GM21825 (cell line): ENCODE measurements around the gene AIM2.
"Not testable (repeated sequence)": the region's sequence is repeated elsewhere in the genome, so short reads cannot be mapped to it uniquely, and the experiment has no call there.

Experiments used
- ATAC-seq: cut with Tn5 transposase; IDR thresholded peaks from one replicate; pipeline ENCODE4 v1.9.1; 2021; ENCODE audit warnings: mild to moderate bottlenecking, moderate library complexity; ENCODE audit not compliant: unreplicated experiment

The AIM2 gene

DNA sequence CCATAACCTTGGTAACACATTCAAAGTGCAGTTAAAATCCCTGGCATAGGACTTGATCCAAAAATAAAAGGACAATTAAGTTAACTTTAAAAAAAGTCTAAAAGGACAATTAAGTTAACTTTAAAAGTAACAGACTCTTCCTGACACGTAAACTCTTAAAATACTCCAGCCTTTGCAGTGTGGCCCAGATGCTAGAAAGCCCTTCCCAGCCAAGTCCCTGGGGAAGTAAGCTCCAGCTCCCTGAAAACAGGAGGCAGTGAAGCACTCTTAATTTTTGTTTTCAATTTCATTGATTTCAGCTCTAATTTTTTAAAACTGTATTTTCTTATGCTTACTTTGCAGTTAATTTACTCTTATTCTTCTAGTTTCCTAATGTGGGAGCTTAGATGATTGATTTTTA is 5.1 kb upstream of the AIM2 start:
- no peak for ATAC-seq

DNA sequence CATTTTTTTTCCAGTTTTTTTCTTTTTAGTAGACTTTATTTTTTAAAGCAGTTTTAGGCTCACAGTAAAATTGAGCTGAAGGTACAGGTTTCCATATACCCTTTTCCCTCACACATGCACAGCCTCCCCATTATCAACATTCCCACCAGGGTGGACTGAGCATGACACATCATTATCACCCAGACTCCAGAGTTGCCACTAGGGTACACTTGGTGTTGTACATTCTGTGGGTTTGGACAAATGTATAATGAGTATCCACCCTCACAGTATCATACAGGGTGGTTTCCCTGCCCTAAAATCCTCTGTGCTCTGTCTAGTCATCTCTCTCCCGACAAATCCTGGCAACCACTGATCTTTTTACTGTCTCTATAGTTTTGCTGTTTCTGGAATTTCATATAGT is 3.0 kb upstream of the AIM2 start:
- no peak for ATAC-seq

DNA sequence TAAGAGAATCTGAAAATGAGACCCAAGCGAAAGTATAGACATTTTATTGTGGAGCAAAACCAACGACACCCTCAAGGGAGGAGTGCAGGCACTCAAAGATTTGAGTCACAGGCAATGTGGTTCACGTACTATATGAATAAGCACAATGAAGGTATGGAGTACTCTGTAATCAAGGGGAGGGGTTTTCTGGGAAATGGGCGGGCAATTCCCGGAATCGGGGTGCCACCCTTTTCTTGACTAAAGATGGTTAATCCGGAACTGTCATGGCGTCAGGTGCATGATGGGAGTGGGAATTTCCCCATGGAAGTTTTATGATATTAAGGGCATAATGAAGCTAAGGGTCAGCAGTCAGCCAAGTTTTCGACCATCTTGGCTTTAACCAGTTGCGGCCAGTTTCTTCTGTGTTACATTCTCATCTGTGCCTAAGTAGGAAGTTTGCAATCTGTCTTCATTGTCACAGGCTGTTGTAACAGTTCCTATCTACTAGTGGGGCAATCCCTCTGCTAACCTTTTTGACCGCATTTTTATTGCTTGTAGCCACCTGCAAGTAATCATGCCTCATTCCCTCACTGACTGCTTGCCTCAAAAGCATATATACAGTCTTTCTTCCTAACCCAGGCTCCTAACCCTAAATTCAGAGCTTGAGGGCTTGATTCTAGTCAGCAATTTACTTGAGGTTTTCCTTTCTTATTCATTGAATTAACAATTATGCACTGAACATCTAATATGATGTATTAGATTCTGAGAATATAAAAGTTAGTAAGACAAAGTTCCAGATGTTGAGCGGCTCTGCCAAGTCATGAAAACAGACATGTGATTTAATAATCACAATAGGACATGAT is 775 bp upstream of the AIM2 start:
- ATAC-seq = peak; percentile 64

DNA sequence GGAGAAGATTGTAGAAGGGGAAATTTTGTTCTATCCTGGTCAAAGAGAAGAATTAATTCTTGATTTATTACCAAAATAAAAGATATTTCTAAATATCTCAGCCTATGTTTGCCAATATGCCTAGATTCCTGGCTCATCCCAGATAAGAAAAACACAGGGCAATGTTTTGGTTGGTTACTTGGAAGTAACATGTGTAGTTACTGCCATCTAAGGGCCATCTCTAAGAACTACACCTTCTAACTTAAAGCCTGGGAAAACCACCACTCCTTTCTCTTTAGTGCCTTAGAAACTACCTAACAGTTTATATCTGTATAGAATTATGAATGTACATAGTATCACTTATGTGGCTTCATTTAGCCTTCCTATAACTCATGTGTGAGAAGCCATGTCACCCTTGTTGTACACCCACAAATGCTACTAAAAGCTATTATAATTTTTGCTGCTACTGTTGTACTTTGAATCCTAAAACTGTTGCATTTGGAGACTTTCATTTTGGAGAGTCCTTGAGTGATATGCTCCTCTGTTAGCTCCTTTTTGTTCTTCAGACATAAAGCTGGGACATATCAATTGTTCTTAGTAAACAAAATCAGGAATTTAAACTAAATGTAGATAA is 4.5 kb downstream of the AIM2 start:
- ATAC-seq = no peak

DNA sequence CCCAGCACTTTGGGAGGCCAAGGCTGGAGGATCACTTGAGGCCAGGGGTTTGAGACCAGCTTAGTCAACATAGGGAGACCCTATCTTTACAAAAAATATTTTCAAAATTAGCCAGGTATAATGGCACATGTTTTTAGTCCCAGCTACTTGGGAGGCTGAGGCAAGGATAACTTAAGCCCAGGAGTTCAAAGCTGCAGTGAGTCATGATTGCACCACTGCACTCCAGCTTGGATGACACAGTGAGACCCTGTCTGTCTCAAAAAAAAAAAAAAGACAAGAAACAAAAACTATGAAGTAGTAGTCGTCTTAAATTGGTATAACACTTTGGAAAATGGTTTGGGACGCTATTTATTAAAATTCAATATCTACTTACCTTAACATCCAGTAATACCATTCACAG is 7.7 kb downstream of the AIM2 start:
- no peak for ATAC-seq

DNA sequence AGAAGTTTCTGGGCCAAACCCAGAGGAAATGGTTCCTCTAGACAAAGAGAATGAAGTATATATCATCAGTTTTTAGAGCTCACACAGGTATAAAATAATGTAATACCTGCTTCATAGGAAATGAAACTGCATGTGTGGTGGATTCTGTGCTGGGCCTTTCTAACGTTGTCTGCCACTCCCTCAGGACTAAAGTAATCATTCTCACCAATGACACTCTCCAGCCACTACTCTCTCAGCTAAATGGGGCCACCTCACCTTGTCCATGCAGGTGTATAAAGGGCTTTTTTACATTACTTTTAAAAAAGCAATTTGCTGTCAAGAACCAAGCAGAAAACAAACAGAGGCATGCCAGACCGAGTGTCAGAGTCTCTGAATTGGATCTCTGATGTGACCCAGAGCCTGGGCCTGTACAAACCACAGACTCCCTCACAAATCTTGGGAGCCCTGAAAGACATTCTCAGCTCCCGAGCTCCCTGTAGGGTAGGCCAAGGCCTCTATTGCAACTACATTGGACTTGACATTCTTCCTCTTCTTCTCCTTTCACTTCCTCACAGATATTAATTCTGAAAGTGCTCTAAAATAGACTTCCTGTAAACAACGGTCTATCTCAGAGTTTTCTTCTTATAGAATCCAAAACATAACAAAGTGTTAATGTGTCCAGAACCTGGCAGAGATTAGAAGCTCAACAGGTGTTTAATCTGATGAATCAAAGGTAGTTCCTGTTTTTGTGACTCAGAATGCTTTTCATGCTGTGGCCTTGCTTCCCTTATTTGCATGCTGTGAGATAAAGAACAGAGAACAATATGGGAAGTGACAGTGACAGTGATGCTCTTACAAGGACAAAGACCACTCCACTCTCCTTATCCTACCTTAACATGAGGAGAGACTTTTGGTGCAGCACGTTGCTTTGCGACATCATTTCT is 8.6 kb downstream of the AIM2 start:
- peak; percentile 82 for ATAC-seq

DNA sequence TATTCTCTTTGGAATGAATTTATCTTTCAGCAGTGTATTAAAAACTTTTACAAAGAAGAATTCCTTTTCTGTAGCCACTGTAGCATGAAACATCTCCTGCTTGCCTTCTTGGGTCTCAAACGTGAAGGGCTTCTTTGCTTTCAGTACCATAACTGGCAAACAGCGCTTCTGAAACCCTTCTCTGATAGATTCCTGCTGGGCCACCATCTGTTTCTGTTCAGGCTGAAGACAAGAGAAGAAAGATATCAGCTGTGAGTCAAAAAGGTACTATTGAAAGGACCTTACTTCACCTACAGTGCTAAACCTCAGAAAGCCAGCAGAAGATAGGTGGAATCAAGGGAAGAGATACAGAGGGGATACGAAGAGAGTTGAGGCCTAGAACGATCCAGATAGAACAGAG is 10.5 kb downstream of the AIM2 start:
- ATAC-seq = no peak

DNA sequence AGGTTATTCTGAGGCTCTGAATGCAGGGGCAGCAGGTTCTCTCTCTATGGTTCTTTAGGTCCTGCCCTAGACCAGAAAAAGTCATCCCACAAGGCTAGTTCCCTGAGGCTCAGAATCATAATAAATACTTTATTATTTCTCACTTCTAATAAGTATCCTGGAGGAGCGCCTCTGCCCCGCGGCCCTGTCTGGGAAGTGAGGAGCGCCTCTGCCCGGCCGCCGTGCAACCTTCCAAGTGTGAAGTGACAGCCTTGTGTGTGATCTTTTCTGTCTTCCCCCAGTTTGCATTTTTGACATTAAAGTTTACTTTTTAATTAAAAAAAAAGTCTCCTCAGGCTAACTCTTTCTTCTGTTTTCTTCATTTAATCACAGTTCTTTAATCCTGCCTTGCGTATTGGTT is 11.5 kb downstream of the AIM2 start:
- no peak for ATAC-seq

DNA sequence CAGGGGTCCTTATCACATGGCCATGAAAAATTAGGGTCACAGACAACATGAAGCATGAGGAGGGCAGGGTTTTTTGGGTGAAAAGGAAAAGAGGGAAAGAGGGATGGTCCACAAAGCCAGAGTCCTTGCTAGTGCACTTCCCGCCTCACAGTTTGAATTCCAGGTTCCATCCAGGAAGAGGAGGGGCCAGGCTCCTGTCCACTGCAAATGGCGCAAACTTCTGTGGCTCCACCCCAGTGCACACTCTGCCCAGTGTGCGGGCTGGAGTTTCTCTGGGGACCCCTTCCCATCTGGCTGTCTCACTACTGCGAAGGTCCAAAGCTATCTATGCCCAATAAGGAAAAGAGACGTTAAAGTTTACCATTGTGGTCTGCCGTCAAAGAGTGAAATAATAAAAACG is 17.8 kb downstream of the AIM2 start:
- no peak for ATAC-seq

DNA sequence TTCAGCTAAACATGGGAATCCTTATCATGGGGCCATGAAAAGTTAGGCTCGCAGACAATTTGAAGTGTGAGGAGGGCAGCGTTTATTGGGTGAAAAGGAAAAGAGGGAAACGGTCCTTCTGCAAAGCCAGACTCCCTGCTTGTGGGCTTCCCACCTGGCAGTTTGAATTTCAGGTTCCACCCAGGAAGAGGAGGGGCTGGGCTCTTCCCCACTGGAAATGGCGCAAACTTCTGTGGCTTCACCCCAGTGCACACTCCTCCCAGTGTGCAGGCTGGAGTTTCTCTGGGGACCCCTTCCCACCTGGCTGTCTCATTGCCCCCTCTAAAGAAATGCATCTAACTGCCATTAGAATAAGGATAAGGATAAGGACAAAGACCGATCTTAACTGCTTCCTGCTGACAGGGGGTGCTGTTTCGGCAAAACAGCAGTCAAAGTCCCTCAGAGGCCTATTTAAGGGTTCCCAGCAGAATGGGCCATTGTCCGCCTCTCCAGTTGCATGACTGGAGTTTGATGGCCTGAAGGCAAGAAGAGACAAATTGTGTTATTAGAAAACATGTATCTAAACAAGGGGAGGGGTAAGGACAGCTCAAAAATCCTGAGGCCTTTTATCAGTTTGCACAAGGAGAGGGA is 20.4 kb downstream of the AIM2 start:
- ATAC-seq = no peak

DNA sequence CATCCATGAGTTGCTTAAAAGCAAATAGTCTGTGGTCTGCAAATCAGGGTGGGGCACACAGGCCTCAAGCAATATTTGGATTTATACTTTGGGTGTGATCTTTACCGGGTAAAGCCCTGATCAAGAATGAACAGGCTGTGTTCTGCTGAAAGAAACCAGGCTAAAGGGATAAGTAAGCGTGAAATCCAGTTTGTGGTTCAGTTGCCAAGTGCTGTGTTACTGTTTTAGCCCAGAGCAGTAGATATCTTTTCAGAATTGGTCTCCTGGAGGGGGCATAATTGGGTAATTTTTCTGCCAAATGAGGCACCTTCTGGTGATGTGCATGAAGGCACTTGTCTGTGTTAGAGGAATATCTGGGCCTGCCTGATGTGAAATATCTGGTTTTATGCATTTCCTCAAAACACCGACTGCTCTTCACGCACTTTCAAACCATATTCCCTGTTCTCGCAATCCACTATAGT is 21.4 kb downstream of the AIM2 start:
- no peak for ATAC-seq

DNA sequence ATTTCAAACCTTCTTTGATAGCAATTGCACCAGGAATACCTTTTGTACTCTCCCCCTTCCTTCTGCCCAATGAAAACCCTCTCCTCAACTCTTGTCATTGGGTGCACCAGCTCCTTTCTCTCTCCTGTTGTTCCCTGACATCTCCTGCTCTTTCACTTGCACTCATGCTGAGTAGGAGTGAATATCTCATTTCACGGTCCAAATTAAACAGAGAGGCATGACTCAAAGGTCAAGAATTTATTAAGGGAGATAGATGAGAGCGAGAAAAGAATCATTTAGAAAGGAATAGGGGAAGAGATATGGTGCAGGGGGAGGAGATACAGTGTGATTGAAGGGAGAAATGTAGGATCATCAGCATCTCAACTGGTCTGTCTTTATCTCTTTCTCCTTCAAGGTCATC is 22.1 kb downstream of the AIM2 start:
- no peak for ATAC-seq

DNA sequence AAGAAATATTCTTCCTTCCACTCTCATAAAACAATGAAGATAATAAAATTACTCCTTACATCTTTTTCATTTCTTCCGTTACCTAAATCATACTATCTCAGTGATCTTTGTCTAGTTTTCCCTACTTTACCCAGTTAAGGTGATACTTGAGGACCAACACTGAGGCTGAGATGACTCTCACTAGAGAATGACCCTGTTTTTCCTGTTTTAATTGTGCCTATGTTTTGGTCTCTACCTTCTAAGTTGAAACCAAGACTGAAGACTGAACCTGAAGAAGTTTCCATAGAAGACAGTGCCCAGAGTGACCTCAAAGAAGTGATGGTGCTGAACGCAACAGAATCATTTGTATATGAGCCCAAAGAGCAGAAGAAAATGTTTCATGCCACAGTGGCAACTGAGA is 25.1 kb downstream of the AIM2 start:
- no peak for ATAC-seq

DNA sequence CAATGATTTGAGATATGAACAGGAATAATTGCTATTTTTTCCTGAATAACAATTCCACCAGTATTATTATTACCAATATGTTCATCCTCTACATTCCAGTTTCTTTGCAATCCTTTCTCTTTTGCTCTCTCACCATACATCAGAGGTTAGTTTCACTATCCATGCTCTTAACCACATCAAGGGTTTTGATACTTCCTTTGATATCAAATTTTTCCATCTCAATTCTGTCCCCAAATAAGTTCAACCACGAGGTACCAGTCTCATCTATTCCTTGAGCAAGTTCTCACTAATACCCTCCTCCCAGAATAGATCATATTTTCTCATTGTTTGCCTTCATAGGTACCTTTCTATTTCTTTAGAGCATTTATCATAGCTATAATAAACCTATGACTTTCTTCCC is 30.1 kb downstream of the AIM2 start:
- not testable (repeated sequence) for ATAC-seq

DNA sequence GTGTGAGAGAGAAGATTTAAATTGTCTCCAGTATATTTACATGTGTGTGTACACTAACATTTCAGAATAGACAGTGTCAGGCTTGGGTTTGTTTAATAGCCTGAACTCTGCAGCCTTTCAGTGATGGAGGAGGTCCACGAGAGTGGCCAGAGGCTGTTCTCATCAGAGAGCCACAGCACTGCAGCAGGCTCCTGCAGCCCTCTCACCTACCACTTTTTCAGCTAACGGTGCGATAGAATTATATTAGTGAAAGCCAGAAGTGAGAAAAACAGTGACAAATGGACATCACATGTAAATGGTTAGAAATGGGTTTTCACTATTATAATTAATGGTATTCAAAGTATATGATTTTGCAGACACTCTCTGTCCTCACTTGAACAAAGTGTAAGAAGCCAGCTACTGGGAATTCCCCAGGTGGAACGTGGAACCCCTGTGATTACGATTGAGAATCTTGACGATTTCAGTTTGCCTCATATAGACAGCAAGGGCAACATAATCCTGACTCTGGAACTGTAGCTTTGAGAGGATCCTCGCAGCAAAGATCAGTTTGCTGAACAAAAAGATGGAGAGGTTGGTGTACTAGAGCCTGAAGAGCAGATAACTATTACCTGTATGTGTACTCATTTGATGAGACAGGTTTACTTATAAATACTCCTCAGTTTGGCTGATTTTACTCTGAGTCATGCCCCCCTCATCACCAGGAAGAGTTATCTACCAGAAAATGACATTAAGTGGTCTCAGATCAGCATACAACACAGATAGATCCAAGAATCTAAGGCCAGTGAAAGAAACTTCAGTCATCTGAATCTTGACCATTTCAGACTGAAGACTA is 35.5 kb downstream of the AIM2 start:
- ATAC-seq = no peak

DNA sequence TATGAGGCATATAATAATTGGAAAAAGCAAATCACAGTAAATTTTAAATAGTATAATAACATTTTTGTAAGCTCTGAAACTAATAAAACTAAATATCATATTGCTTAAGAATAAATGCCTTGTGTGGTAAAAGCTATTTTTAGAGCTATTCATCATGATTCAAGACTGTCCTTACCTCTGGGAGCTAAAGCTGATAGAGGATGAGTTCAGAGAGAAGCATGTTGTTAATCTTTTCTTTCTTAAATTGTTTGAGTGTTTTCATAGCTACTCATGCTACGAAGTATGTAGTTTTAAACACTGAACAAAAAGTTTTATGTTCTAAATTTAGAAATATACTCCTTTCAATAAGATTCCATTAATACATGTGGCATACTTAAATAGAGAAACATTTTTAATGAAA is 36.4 kb downstream of the AIM2 start:
- ATAC-seq = no peak

DNA sequence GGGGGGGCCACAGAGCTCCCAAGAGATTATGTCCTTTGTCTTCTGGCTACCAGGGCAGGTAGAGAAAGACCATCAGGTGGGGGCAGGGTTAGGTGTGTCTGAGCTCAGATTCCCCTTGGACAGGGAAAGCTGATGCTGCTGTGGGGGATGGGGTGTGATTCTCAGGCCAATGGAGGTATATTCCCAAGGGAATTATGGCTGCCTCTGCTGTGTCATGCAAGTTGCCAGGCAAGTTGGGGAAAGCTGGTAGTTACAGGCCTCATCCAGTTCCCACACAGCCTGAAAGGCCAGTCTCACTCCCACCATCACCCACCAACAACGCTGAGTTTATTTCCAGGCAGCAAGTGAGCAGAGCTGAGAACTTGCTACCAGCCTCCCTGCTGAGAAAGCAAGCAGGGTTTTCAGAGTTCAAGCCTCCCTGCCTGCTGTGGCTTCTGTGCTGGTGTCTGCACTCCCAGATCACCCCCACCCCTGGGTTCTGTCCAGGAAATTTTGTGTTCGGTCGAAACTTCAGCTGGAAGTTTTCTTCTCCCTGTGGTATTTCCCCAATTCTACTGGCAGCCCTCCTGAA is 45.6 kb downstream of the AIM2 start:
- no peak for ATAC-seq

DNA sequence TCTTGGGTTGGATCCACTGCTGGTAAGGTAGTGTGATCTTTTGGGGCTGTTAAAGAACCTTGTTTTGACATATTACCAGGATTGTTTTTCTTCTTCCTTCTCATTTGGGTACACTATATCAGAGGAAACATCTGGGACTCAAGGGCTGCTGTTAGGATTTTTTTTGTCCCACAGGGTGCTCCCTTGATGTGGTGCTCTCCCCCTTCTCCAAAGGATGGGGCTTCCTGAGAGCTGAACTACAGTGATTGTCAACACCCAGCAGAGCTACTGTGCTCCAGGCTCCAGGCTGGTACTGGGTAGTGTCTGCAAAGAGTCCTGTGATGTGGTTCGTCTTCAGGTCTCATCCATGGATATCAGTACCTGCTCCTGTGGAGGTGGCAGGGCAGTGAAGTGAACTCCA is 46.3 kb downstream of the AIM2 start:
- ATAC-seq = no peak

DNA sequence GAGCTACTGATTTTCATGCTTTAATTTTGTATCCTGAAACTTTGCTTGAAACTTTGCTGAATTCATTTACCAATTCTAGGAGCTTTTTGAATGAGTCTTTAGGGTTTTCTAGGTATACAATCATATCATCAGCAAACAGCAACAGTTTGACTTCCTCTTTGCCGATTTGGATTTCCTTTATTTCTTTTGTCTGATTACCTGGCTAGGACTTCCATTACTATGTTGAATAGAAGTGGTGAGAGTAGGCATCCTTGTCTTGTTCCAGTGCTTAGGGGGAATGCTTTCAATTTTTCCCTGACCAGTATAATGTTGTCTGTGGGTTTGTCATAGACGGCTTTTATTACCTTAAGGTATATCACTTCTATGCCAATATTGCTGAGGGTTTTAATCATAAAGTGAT is 49.7 kb downstream of the AIM2 start:
- ATAC-seq = not testable (repeated sequence)

DNA sequence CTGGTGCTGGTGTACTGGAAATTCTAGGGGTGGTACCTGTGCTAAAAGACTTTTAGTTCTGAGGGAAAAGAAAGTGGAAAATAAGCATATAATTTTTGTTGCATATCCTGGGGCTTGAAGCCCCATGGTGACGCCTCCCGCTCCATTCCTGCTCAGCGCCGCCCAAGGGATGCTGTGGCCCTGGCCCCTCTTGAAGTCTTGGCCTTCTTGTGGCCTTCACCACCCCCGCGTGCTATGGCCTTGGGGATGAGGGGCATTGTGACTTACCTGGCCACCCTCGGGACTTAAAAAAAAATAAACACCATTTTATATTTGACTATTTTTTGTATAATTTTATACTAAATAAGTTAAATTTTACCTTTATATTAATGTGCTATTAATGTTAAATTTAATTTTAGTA is 51.5 kb downstream of the AIM2 start:
- no peak for ATAC-seq
